ENCODE measurements around the gene SIX1. TPM values are rescaled to one million over a fixed set of nuclear protein-coding genes. Genes with fewer than 3 reads are reported as not detected.

SIX1 gene
- total RNA-seq, 4 donors from 2014 or later = 0.42 to 1.4 (median 0.70) TPM

DNA sequence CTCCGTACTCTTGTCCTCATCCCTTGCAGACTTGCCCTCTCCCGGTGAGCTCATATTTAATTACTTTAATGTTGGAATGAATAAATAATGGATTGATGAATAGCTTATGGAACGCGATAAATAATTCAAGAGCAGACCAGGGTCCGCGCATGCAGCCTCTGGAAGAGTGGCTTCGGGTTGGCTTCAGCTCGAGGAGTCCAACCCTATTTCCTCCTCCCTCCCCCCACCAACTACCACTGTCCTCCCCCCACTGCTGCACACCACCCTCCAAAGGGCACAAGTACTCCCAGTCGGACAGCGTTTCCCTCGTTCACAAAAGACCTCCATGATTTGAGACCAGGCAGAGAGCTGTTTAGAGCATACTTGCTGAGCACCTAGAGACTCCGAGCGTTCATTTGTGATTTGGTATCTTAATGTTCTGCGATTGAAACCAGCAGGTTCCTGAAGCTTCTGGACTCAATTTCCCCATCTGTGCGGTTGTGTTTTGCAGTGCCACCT is 647 bp upstream of the SIX1 start:
- Histone ChIP-seq H3K9me3 (no peaks in the 10 kb centered on the region), H3K27me3 (peaks cover 100% of the 10 kb centered on the region), H3K4me1 (peaks cover 0 to 58% (median 30%) of the 10 kb centered on the region in 3 donors), H3K36me3 (no peaks in the 10 kb centered on the region), H3K4me3 (peak overlapping the region in 1 of 2 donors; percentile 60), H3K27ac (no peak overlapping the region)
- WGBS, 2 donors (ENCODE audit: low coverage in 1 of 2) = 8 to 9% methylated on average over 6 to 9 of the region's 15 CpGs
- no peak for TF ChIP-seq POLR2AphosphoS5 (IDR thresholded peaks at IDR 0.05)
- TF ChIP-seq, protein P1, sequence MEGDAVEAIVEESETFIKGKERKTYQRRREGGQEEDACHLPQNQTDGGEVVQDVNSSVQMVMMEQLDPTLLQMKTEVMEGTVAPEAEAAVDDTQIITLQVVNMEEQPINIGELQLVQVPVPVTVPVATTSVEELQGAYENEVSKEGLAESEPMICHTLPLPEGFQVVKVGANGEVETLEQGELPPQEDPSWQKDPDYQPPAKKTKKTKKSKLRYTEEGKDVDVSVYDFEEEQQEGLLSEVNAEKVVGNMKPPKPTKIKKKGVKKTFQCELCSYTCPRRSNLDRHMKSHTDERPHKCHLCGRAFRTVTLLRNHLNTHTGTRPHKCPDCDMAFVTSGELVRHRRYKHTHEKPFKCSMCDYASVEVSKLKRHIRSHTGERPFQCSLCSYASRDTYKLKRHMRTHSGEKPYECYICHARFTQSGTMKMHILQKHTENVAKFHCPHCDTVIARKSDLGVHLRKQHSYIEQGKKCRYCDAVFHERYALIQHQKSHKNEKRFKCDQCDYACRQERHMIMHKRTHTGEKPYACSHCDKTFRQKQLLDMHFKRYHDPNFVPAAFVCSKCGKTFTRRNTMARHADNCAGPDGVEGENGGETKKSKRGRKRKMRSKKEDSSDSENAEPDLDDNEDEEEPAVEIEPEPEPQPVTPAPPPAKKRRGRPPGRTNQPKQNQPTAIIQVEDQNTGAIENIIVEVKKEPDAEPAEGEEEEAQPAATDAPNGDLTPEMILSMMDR (IDR thresholded peaks at IDR 0.05) = no peak
- no peak for TF ChIP-seq EP300 (IDR thresholded peaks at IDR 0.05)
- TF ChIP-seq POLR2A (IDR thresholded peaks at IDR 0.05) = no peak
- ATAC-seq = no peak

DNA sequence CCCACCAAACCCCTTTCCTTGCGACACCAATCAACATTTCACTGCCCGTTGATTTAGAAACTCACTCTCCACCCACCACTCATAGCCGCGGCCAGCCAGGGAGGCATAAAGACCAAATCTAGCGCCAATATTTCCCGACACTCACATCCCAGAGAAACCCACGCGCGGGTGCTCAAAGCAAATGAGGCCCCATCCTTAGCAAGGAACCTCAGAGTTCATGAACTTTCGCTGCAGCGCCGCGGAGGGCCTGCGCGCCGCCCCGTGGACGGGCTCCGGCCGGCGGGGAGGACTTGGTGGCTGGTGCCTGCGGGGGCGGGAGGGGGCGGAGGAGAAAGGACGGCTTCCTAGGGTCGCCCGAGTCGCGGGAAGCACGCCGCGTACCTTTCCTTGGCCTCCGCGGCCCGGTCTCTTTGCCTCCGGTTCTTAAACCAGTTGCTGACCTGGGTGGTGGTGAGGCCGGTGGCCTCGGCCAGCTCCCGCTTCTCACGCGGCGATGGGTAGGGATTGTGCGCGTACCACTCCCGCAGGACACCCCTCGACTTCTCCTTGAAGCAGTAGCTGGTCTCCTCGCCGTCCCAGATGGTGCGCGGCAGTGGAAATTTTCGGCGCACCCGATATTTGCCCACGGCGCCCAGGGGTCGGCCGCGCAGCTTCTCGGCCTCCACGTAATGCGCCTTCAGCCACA is 886 bp downstream of the SIX1 start:
- H3K27me3 ChIP-seq = peaks cover 100% of the 10 kb centered on the region
- peak overlapping the region in 2 of 4 donors; percentile 1 to 12 for H3K27ac ChIP-seq
- peaks cover 0 to 58% (median 30%) of the 10 kb centered on the region in 3 donors for H3K4me1 ChIP-seq
- 3% methylated on average over 6 to 8 of the region's 61 CpGs for WGBS, 2 donors (ENCODE audit: low coverage in 1 of 2)
- peak overlapping the region; percentile 10 to 60 for H3K4me3 ChIP-seq
- no peaks in the 10 kb centered on the region for H3K36me3 ChIP-seq
- TF ChIP-seq POLR2AphosphoS5 (IDR thresholded peaks at IDR 0.05) = no peak
- TF ChIP-seq EP300 (IDR thresholded peaks at IDR 0.05) = no peak
- no peak for TF ChIP-seq POLR2A (IDR thresholded peaks at IDR 0.05)
- TF ChIP-seq, protein P1 (IDR thresholded peaks at IDR 0.05) = no peak
- no peaks in the 10 kb centered on the region for H3K9me3 ChIP-seq
- ATAC-seq = no peak

DNA sequence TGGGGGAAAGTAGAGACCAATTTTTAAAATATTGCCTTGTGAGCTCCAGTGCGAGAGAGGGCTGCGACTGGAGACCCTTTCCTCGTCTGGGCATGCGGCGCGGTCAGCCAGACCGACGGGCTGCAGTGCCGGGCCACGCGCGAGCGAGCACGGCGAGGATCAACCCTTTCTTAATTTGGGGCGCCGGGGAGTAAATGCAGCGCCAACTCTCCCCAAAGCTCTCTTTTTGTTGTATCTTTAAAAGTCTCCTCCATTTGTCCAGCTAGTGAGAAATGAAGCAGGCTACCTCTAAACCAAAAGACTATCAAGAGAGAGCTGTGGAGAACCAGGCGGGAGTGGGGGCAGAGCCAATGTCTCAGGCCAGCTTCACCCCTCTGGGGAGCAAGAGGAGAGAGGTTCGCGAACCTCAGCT is 1.4 kb downstream of the SIX1 start:
- peak overlapping the region in 1 of 4 donors; percentile 12 for H3K27ac ChIP-seq
- 0 to 7% methylated on average over 2 to 10 of the region's 21 CpGs for WGBS, 2 donors (ENCODE audit: low coverage in 1 of 2)

DNA sequence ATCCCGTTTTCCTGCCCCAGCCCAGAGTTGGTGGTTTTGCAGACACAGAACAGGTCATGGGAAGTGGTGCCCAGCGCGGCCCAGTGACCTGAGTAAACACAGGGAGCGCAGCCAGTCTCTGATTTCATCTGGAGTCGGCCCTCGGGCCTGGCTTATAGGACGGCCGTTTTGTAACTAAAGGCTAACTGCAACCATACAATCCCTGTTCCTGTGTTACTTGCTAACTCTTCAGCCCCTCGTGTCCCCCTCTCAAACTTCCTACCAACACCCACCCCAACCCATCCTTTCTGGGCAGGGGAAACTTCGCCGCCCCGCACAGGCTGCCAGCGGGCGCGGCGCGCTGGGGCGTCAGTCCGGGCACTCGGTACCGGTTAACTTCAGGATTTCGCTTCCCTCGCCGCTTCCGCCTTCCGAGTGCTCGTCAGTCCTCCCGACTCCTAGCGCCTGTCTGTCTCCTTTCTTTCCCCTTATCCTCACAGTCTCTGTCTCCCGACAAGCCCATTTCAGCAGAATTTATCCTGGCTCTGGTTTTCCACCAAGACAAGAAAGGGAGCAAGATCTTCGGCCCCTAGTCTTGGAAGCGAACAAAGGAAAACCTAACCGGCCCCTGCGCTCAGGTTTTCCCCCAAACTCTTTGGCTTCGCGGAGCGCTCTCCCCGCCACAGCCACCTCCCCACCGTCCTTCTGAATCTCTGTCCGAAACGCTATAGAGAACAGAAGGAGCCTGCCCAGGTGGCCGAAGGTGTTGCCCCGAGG is 2.0 kb downstream of the SIX1 start:
- Histone ChIP-seq H3K4me3 (peak overlapping the region in 1 of 2 donors; percentile 60), H3K36me3 (no peaks in the 10 kb centered on the region), H3K9me3 (no peaks in the 10 kb centered on the region), H3K27me3 (peaks cover 100% of the 10 kb centered on the region), H3K4me1 (peaks cover 0 to 58% (median 37%) of the 10 kb centered on the region in 3 donors), H3K27ac (peak overlapping the region in 1 of 4 donors; percentile 12)
- TF ChIP-seq, protein P1 (IDR thresholded peaks at IDR 0.05) = no peak
- TF ChIP-seq EP300 (IDR thresholded peaks at IDR 0.05) = no peak
- TF ChIP-seq POLR2A (IDR thresholded peaks at IDR 0.05) = no peak
- no peak for TF ChIP-seq POLR2AphosphoS5 (IDR thresholded peaks at IDR 0.05)
- ATAC-seq = no peak
- 6 to 27% methylated on average over 4 to 20 of the region's 43 CpGs for WGBS, 2 donors (ENCODE audit: low coverage in 1 of 2)

More for the DNA sequence above, 1.4 kb downstream of the SIX1 start:
- peaks cover 0 to 58% (median 31%) of the 10 kb centered on the region in 3 donors for H3K4me1 ChIP-seq
- TF ChIP-seq EP300 (IDR thresholded peaks at IDR 0.05) (no peak), POLR2A (IDR thresholded peaks at IDR 0.05) (no peak), POLR2AphosphoS5 (IDR thresholded peaks at IDR 0.05) (no peak)
- TF ChIP-seq, protein P1 (IDR thresholded peaks at IDR 0.05) = no peak
- H3K9me3 ChIP-seq = no peaks in the 10 kb centered on the region
- no peaks in the 10 kb centered on the region for H3K36me3 ChIP-seq
- H3K4me3 ChIP-seq = peak overlapping the region in 1 of 2 donors; percentile 60
- H3K27me3 ChIP-seq = peaks cover 100% of the 10 kb centered on the region
- no peak for ATAC-seq

All from gastroesophageal sphincter (tissue), 4 donors.